Measurements from ENCODE around the gene SFMBT2. TPM values are rescaled to one million over a fixed set of nuclear protein-coding genes. Genes with fewer than 3 reads are reported as not detected.

SFMBT2 gene
- total RNA-seq, 1 experiment from 2014 or later: 14.3 TPM

GRCh38 chr10:7170626-7171322 is 240.1 kb downstream of the SFMBT2 start:
- Mint-ChIP-seq H3K4me1 (no peaks in the 10 kb centered on the region), H3K27ac (no peak overlapping the region)
- ATAC-seq: no peak

GRCh38 chr10:7168414-7168813 is 242.4 kb downstream of the SFMBT2 start:
- DNase-seq (ENCODE audit: low spot score) (no peak), ATAC-seq (no peak)
- Mint-ChIP-seq H3K9me3 (no peaks in the 10 kb centered on the region), H3K27me3 (ENCODE audit: low read depth) (no peaks in the 10 kb centered on the region), H3K36me3 (peaks cover 27% of the 10 kb centered on the region), H3K4me1 (no peaks in the 10 kb centered on the region), H3K4me3 (no peak overlapping the region), H3K27ac (no peak overlapping the region; the same call in 1 of the 2 replicates)
- POLR2A ChIA-PET: no interaction called here
- CTCF ChIA-PET: interaction anchor here (1.8 kb wide), 1 partner anchor 47 kb away, joined by 5 read pairs; no protein-coding TSS in a partner anchor
- TF ChIP-seq EMX1 (CRISPR knock-in tag; IDR thresholded peaks at IDR 0.05) (no peak), PRDM15 (CRISPR knock-in tag; IDR thresholded peaks at IDR 0.05) (no peak), NFATC4 (CRISPR knock-in tag; IDR thresholded peaks at IDR 0.05) (no peak), SP1 (CRISPR knock-in tag; conservative IDR thresholded peaks at IDR 0.05) (no peak), ZNF281 (CRISPR knock-in tag; IDR thresholded peaks at IDR 0.05) (no peak), ZNF671 (CRISPR knock-in tag; IDR thresholded peaks at IDR 0.05) (no peak), SMAD3 (CRISPR knock-in tag; IDR thresholded peaks at IDR 0.05; ENCODE audit: borderline replicate concordance) (no peak), GTF2I (CRISPR knock-in tag; conservative IDR thresholded peaks at IDR 0.05) (no peak)
- TF ChIP-seq, protein P1, sequence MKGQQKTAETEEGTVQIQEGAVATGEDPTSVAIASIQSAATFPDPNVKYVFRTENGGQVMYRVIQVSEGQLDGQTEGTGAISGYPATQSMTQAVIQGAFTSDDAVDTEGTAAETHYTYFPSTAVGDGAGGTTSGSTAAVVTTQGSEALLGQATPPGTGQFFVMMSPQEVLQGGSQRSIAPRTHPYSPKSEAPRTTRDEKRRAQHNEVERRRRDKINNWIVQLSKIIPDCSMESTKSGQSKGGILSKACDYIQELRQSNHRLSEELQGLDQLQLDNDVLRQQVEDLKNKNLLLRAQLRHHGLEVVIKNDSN (CRISPR knock-in tag; IDR thresholded peaks at IDR 0.05): no peak
- TF ChIP-seq, protein P2, sequence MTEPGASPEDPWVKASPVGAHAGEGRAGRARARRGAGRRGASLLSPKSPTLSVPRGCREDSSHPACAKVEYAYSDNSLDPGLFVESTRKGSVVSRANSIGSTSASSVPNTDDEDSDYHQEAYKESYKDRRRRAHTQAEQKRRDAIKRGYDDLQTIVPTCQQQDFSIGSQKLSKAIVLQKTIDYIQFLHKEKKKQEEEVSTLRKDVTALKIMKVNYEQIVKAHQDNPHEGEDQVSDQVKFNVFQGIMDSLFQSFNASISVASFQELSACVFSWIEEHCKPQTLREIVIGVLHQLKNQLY (CRISPR knock-in tag; IDR thresholded peaks at IDR 0.05): no peak

More at GRCh38 chr10:7170626-7171322, 240.1 kb downstream of the SFMBT2 start:
- no peak overlapping the region for H3K4me3 Mint-ChIP-seq
- peaks cover 40% of the 10 kb centered on the region for H3K36me3 Mint-ChIP-seq
- ChIA-PET CTCF (no interaction called here), POLR2A (no interaction called here)
- H3K9me3 Mint-ChIP-seq: peaks cover 10% of the 10 kb centered on the region
- H3K27me3 Mint-ChIP-seq (ENCODE audit: low read depth): no peaks in the 10 kb centered on the region
- no peak for DNase-seq (ENCODE audit: low spot score)
- TF ChIP-seq ZNF281 (CRISPR knock-in tag; IDR thresholded peaks at IDR 0.05): no peak
- TF ChIP-seq NR2C2 (CRISPR knock-in tag; IDR thresholded peaks at IDR 0.05): no peak
- TF ChIP-seq, protein P1 (CRISPR knock-in tag; IDR thresholded peaks at IDR 0.05): no peak
- no peak for TF ChIP-seq NFE2L1 (CRISPR knock-in tag; IDR thresholded peaks at IDR 0.05)
- TF ChIP-seq SOX15 (CRISPR knock-in tag; IDR thresholded peaks at IDR 0.05): no peak
- no peak for TF ChIP-seq FOXP4 (CRISPR knock-in tag; IDR thresholded peaks at IDR 0.05)
- no peak for TF ChIP-seq NR3C1 (CRISPR knock-in tag; conservative IDR thresholded peaks at IDR 0.05; ENCODE audit: low read depth)
- no peak for TF ChIP-seq SMAD4 (CRISPR knock-in tag; IDR thresholded peaks at IDR 0.05)
- TF ChIP-seq ZNF138 (CRISPR knock-in tag; conservative IDR thresholded peaks at IDR 0.05): no peak
- no peak for TF ChIP-seq ZNF263 (CRISPR knock-in tag; IDR thresholded peaks at IDR 0.05; ENCODE audit: low read depth)
- TF ChIP-seq NR1H2 (CRISPR knock-in tag; IDR thresholded peaks at IDR 0.05): no peak
